Amygdala (tissue), 56 donors: ENCODE data around the gene SPC24.
"Not testable (repeated sequence)": the region's sequence is repeated elsewhere in the genome, so short reads cannot be mapped to it uniquely, and the experiment has no call there.

Source experiments
- DNase-seq, 56 donors: peaks; one replicate each; lab custom pipeline; 2025; lab: John Stamatoyannopoulos, UW

The SPC24 gene

GRCh38 chr19:11192957-11193939, 37.7 kb upstream of the SPC24 start:
- no peak for DNase-seq

- no peak for DNase-seq
These were observed 36.4 kb upstream of the SPC24 start for GRCh38 chr19:11191934-11192333.

GRCh38 chr19:11191273-11191755, 35.7 kb upstream of the SPC24 start:
- DNase-seq: no peak

DNA sequence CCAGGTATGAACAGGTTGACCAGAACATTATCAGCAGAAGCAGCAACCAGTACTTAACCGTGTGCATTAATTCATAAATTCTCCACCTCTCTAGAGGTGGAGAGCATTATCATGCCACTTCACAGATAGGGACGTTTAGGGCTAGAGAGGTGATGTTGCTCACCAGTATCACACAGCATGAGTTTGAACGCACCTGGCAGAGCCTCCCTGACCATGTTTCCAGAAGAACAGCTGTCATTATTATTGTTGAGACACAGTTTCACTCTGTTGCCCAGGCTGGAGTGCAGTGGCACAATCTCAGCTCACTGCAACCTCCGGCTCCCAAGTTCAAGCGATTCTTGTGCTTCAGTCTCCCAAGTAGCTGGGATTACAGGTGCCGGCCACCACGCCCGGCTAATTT, 34.9 kb upstream of the SPC24 start:
- DNase-seq: no peak

DNA sequence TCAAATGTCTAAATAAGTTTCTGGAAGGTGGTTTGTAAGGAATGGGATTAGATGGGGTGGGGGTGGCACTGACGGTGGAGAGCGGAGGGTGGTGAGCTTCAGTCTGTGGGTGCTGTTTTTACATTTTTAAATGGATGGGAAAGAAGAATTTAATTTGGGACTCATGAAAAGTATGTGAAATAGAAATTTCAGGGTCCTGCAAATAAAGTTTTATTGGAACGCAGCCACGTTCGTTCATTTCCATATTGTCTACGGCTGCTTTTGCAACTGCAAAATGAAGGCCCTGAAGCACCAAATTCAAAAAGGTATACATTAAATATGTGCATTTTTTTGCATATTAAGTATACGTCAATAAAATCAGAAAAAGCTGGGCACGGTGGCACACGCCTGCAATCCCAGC, 31.9 kb upstream of the SPC24 start:
- no peak for DNase-seq

GRCh38 chr19:11182994-11183393, 27.4 kb upstream of the SPC24 start:
- DNase-seq: no peak

DNA sequence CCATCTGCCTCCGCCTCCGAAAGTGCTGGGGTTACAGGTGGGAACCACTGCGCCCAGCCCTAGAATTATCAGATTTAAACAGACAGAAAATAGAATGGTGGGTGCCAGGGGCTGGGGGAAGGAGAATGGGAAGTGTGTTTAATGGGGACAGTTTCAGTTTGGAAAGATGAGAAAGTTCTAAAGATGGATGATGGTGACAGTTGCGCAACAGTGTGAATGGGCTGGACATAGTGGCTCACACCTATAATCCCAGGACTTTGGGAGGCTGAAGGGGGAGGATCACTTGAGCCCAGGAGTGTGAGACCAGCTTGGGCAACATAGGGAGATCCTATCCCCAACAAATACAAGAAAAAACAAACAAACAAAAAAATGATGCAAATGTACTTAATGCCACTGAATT, 25.9 kb upstream of the SPC24 start:
- no peak for DNase-seq

- not testable (repeated sequence) for DNase-seq
These were observed 25.4 kb upstream of the SPC24 start for GRCh38 chr19:11180975-11181374.

DNA sequence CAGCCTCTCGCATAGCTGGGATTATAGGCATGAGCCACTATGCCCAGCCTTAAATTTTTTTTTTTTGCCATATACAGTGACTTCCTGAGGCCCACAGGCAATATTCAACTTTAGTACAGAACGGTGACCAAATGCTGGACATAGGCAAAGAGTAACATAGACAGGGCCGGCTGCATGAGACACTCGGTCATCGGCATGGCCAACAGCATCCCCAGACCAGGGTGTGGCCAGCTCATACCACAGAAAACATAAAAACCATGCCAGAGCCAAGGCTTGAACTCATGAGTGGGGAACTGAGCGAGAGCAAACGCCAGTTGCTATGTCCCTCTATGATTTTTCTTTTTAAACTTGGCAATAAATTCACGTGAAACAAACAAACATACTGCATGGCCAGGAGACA, 24.8 kb upstream of the SPC24 start:
- DNase-seq: no peak

DNA sequence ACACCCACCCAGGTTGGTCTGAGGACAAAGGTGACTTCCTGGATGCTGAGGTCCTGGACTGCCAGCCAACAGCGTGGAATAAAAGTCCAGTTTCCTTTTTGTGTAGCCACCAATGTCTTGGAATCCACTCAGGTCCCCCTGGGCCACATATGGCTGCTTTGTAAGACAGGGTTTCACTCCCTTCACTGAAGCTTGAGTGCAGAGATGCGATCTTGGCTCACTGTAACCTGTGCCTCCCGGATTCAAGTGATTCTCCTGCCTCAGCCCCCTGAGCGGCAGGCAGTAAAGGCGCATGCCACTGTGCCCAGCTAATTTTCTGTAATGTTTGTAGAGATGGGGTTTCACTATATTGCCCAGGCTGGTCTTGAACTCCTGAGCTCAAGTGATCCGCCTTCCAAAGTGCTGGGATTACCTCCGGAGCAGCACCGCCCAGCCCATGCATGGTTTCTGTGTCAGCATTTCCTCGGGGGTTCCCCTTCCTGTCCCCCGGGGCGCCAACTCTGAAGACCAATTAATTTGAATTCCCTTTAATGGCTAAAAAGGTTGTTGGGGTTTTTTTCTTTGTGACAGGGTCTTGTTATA, 24.2 kb upstream of the SPC24 start:
- DNase-seq: no peak

DNA sequence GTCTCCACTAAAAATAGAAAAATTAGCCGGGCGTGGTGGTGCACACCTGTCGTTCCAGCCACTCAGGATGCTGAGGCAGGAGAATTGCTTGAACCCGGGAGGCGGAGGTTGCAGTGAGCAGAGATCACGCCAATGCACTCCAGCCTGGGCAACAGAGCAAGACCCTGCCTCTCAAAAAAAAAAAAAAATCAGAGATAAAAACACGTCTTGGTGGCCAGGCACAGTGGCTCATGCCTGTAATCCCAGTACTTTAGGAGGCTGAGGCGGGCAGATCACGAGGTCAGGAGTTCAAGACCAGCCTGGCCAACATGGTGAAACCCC, 23.5 kb upstream of the SPC24 start:
- not testable (repeated sequence) for DNase-seq

DNA sequence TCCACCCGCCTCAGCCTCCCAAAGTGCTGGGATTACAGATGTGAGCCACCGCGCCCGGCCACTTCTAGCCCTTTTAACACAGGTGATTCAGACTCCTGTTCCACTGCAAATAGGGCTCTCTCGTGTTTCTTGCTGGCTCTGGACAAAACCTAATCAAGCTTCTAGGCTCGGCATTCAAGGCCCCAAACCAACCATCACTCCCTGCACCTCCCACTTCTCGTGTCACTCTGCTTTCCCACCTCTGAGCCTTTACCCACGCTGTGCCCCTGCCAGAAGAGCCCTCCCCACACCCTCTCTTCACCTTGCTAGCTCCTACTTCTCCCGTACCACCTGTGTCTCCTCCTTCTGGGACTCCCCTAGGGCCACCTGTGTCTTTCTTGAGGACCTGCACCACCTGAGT, 22.0 kb upstream of the SPC24 start:
- DNase-seq: no peak

GRCh38 chr19:11176466-11177193, 21.0 kb upstream of the SPC24 start:
- DNase-seq: no peak

GRCh38 chr19:11175920-11176319, 20.3 kb upstream of the SPC24 start:
- no peak for DNase-seq

DNA sequence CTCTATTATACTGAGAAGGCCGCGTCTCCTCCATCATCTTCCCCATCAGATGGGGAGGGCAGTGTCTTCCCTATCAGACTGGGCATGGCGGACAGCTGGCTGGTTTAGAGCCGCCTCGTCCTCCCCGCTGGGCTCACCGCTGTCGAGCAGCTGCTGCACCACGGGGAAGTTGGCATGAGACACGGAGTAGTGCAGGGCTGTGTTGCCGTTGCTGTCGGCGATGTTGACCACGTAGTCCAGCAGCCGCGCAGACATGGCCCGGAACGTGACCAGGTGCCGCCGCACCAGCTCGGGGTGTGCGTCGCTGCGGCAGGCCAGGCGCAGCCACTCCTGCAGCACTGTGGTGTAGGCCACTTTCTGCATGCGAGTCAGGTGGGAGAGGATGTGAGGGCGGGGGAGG, 18.8 kb upstream of the SPC24 start:
- no peak for DNase-seq

- no peak for DNase-seq
These were observed 18.1 kb upstream of the SPC24 start for GRCh38 chr19:11173516-11174155.

- no peak for DNase-seq
These were observed 17.0 kb upstream of the SPC24 start for GRCh38 chr19:11172576-11172975.

- no peak for DNase-seq
These were observed 15.6 kb upstream of the SPC24 start for GRCh38 chr19:11171144-11171543.

DNA sequence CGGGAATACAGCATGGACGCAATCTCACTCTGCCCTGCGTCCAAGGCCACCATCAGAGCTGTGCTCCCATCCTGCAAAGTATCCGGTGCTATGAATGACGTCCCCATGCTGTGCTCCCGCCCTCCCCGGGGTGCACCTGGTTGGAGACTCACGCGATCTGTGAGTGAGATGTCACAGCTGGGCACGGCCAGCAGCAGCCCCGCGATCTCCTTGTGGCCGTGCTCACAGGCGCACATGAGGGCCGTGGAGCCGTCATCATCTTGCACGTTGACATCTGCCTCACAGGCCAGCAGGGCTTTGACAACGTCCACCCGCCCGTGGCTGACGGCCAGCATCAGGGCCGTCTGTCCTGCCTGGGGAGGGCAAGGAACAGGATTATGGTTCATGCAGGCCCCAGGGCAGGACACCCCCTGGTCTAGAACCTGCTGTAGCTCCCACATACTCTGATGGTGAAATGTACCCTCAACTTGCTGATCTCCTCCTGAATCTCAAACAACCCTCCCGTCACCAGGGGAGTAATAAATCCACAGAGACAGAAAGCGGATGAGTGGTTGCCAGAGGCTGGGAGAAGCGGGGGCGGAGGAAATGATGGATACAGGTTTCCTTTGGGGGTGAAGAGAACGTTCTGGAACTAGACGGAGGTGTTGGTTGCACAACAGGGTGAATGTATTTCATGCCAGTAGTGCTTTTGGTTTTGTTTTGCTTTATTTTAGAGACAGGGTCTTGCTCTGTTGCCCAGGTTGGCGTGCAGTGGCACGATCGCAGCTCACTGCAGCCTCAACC, 14.5 kb upstream of the SPC24 start:
- no peak for DNase-seq

GRCh38 chr19:11168568-11168967, 13.0 kb upstream of the SPC24 start:
- no peak for DNase-seq
